Mucosa of descending colon (tissue), 3 donors: ENCODE data around the gene PARD3B. TPM values are rescaled to one million over a fixed set of nuclear protein-coding genes. Genes with fewer than 3 reads are reported as not detected.

Experiments used
- ATAC-seq: fragments of 200-7000 bp; cut with Tn5 transposase; one replicate; pipeline ENCODE4 v1.9.1; 2020; ENCODE audit warnings: mild to moderate bottlenecking, moderate library complexity
- DNase-seq, 3 donors: peaks; one replicate each; pipeline ENCODE4 v3.0.0-alpha.2; 2020
- H3K36me3 ChIP-seq: fragments of 200-600 bp; one replicate; pipeline ENCODE4 v1.8.0; 2021; ENCODE audit warnings: low read depth, mild to moderate bottlenecking
- H3K4me1 ChIP-seq: fragments of 200-600 bp; one replicate; pipeline ENCODE4 v1.8.0; 2021; ENCODE audit warnings: low read depth, mild to moderate bottlenecking
- H3K4me3 ChIP-seq: fragments of 200-600 bp; one replicate; pipeline ENCODE4 v1.8.0; 2021; ENCODE audit warnings: mild to moderate bottlenecking
- H3K9me3 ChIP-seq: fragments of 200-600 bp; one replicate; pipeline ENCODE4 v1.8.0; 2021; ENCODE audit warnings: mild to moderate bottlenecking
- intact Hi-C, 2 donors: fragments of 100-400 bp; cut with DNase I in 1 of 2; cut with micrococcal nuclease in 1 of 2; formaldehyde crosslinking; loops; one replicate each; pipeline versions ENCODE4 v1.11.0 to v1.11.1; 2022; cut with DNase I, micrococcal nuclease
- total RNA-seq, 3 donors: library from RNA; stranded (reverse); fragmentation: NEBNext Ultra II Directional in 2 of 3; extraction: Animal tissue kit (Norgen Biotek cat#: 25700) in 2 of 3; gene quantifications; one replicate each; pipeline versions ENCODE4 v1.2.1 to v1.2.4, GENCODE V29; 2021 to 2023
- TF ChIP-seq, protein P1 (sequence below): fragments of 200-600 bp; IDR thresholded peaks from one replicate; pipeline ENCODE4 v1.8.0; 2022; ENCODE audit warnings: antibody characterized with exemption, mild to moderate bottlenecking
- donor health status: DM: no; HTN: no; CAD: no; lungs with moderate emphysema.
- donor health status: DM: no; HTN: no; CAD: no.
- donor health status: DM: no; HTN: yes; CAD: no.

The PARD3B gene
- total RNA-seq, 3 donors from 2014 or later: 21.1 to 56.8 (median 44.0) TPM

DNA sequence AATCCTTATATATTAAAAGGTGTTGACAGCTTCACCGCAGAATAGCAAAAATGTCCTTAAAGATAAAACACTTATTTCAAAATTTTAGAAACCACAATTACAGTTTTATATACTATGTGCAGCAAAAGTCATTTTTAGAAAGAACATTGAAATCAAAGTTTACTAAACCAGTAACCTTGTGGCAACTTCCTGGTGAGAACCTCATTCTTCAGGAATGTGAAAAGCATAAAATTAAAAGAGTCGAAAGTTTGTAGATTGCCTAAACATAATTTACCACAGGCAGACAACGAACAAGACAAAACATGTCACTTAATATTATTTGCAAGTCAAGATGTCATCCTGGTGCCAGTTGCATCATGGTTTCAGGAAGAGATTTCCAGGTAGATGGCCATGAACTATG lies 1028.7 kb downstream of the PARD3B start:
- no peak for ATAC-seq
- intact Hi-C loops: no loop called here
- Histone ChIP-seq H3K4me3 (no peak overlapping the region), H3K9me3 (no peaks in the 10 kb centered on the region), H3K36me3 (no peaks in the 10 kb centered on the region), H3K4me1 (no peaks in the 10 kb centered on the region)
- TF ChIP-seq, protein P1, sequence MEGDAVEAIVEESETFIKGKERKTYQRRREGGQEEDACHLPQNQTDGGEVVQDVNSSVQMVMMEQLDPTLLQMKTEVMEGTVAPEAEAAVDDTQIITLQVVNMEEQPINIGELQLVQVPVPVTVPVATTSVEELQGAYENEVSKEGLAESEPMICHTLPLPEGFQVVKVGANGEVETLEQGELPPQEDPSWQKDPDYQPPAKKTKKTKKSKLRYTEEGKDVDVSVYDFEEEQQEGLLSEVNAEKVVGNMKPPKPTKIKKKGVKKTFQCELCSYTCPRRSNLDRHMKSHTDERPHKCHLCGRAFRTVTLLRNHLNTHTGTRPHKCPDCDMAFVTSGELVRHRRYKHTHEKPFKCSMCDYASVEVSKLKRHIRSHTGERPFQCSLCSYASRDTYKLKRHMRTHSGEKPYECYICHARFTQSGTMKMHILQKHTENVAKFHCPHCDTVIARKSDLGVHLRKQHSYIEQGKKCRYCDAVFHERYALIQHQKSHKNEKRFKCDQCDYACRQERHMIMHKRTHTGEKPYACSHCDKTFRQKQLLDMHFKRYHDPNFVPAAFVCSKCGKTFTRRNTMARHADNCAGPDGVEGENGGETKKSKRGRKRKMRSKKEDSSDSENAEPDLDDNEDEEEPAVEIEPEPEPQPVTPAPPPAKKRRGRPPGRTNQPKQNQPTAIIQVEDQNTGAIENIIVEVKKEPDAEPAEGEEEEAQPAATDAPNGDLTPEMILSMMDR: no peak
- DNase-seq: no peak

DNA sequence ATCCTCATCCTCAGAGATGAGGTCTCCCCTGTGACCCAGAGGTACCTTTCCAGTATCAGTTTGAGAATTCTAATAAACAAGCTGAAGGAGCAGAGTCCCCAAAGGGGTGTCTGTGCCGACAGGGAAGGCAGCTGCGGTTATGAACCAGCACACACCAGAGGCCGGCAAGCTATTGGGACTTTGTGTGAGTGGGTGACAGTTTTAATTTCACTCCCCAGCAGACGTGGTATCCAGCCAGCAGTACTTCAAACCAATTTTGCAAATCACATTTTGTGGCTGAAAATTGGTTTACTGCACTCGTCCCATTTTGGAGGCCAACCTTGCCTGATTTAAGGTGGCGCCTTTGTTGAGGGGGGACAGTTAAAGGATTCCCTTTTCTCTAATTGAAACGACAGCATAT lies 1034.1 kb downstream of the PARD3B start:
- TF ChIP-seq, protein P1: no peak

DNA sequence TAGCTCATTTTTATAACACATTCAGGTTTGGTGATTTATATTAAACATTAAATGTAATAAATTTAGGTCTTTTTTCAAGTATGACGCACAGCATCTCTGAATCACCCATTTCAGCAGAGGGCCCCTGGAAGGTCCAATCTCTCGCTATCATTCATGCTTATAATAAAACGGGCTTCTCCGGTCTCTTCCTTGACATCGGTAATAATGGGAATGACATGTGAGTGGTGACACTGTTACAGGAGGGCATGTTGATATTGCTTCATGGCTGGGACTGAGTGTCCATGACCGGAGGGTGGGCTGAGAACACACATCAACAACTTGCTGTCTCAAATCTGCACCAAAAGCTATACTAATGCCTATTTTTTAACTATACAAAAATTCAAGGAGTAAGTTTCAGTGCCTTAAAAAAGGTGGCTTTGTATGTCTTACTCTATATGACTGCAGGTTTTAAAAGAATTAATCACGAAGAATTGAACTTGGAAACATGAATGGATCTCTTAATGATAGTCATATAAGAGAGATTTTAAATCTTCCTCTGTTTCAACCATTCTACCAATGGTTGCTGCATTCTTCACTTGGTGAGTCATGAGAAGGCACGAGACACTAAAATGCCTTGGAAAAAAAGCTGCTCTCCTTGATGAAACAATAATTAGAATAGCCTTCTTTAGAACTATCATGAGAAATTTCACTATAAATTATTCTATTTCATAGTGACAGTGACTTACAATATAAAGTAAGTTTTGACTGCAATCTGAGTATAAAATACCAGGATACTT lies 1035.1 kb downstream of the PARD3B start:
- DNase-seq (no peak), ATAC-seq (no peak)
- Histone ChIP-seq H3K9me3 (no peaks in the 10 kb centered on the region), H3K36me3 (no peaks in the 10 kb centered on the region), H3K4me1 (no peaks in the 10 kb centered on the region), H3K4me3 (no peak overlapping the region)
- TF ChIP-seq, protein P1: no peak
- intact Hi-C loops: no loop called here

More for the DNA sequence above, 1034.1 kb downstream of the PARD3B start:
- intact Hi-C loops: no loop called here
- Histone ChIP-seq H3K36me3 (no peaks in the 10 kb centered on the region), H3K4me3 (no peak overlapping the region), H3K4me1 (no peaks in the 10 kb centered on the region), H3K9me3 (no peaks in the 10 kb centered on the region)
- no peak for ATAC-seq
- no peak for DNase-seq

DNA sequence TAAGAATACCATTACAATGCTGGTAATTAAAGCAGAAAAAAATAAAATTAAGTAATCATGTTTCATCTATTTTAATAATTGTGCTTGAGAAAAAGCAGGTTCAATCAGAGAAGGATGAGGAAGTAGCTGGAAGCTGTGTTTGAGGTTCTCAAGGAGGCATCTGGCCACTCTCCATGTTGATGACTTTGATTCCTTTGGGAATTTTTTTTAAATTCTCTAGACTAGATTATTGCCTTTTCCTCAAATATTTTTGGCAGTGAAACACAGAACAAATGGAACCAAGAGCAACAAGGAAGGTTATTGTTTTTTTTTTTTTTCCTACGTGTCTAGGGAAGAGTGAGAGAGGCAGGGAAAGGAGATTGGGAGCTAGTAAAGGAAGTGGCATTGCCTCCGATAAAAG lies 1037.1 kb downstream of the PARD3B start:
- ATAC-seq: no peak
- Histone ChIP-seq H3K36me3 (no peaks in the 10 kb centered on the region), H3K4me1 (no peaks in the 10 kb centered on the region), H3K9me3 (no peaks in the 10 kb centered on the region), H3K4me3 (no peak overlapping the region)
- TF ChIP-seq, protein P1: no peak
- intact Hi-C loops: no loop called here
- DNase-seq: no peak

DNA sequence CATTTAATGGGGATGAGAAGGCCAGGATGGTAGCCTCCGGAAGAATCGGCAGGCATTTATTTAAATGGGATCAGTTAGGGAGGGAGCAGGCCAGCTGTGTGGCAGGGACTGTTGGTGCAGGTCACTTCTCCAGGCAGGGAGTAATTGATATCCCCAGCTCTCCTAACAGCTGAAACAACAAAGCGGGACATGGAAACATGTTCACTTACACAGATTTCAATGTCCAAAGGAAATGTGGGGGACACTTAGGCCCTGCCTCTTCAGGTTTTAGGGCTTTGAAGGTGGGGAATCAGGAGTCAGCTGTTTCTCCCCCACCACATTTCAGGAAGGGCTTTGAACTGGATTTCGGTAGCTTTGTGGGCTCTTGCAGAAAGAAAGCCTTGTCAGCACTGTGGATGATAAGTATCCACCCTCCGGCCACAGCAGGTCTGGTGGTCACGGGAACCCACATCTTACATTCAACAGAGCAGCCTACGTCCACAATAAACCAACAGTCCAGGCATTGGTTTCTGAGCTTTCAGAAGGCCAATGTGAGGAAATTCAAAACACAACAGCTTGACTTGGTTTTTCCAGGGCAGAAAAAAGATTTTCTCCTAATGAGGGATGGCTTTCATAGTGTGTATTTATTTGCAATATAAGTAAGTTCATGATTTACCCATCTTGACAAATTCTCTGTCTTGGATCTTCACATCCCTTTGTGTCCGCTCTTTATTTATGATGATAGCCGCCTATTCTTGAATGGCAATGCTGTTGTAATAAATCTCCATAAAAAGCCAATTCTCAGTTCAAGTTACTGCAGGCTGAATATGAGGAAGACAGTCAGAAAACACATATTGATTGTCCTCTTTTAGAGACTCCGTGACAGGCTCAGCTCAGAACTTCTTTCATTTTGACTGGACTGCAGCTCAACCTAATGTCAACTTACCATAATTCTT lies 1040.4 kb downstream of the PARD3B start:
- Histone ChIP-seq H3K9me3 (no peaks in the 10 kb centered on the region), H3K4me3 (no peak overlapping the region), H3K36me3 (no peaks in the 10 kb centered on the region), H3K4me1 (no peaks in the 10 kb centered on the region)
- TF ChIP-seq, protein P1: no peak
- no peak for DNase-seq
- intact Hi-C loops: no loop called here
- no peak for ATAC-seq
